ENCODE data around the gene KRT39. TPM values are rescaled to one million over a fixed set of nuclear protein-coding genes. Genes with fewer than 3 reads are reported as not detected.

The KRT39 gene
- total and polyA plus RNA-seq, 2 of the 8 experiments (the other 6 are each of a cell fraction or from before 2014, with no cell fraction given) = not detected

- TF ChIP-seq ATF3 (IDR thresholded peaks at IDR 0.05; ENCODE audit: insufficient read depth, low read depth, low read length) (no peak), POLR2A (IDR thresholded peaks at IDR 0.05; ENCODE audit: control extremely low read depth in 1 of 2, low read depth in 2 of 2, low read length in 2 of 2) (no peak), ZNF274 (IDR thresholded peaks at IDR 0.05; ENCODE audit: borderline replicate concordance, extremely low read depth, low read length) (no peak)
Observed at GRCh38 chr17:40993839-40994238, 27.1 kb upstream of the KRT39 start, which contains the start of gene KRTAP3-3 (continued).
